T-helper 17 cell (primary cell): ENCODE results near the gene DMGDH. TPM values are rescaled to one million over a fixed set of nuclear protein-coding genes. Genes with fewer than 3 reads are reported as not detected.

Source experiments
- ATAC-seq: fragments of 150-1000 bp; cut with Tn5 transposase; 2 replicates; pipeline ENCODE4 v1.10.0; 2021; ENCODE audit warnings: mild to moderate bottlenecking, moderate library complexity
- DNase-seq, 3 donors: peaks; one replicate each; pipeline versions ENCODE4 v3.0.0 to v3.0.0-alpha.2; 2020 to 2021
- H3K9me3 ChIP-seq: one replicate; pipeline ENCODE4 v1.7.0; 2013; ENCODE audit warnings: low read length, mild to moderate bottlenecking; ENCODE audit not compliant: control insufficient read depth, poor library complexity, severe bottlenecking
- H3K27ac Mint-ChIP-seq: one replicate; pipeline ENCODE4 v1.8.0; 2022; ENCODE audit warnings: mild to moderate bottlenecking, moderate library complexity, mixed read lengths
- H3K27me3 Mint-ChIP-seq: one replicate; pipeline ENCODE4 v1.8.0; 2022; ENCODE audit warnings: mixed read lengths
- H3K36me3 Mint-ChIP-seq: one replicate; pipeline ENCODE4 v1.8.0; 2022; ENCODE audit warnings: low read depth, mixed read lengths
- H3K4me1 Mint-ChIP-seq: one replicate; pipeline ENCODE4 v1.8.0; 2022; ENCODE audit warnings: mild to moderate bottlenecking, mixed read lengths
- H3K4me3 Mint-ChIP-seq: one replicate; pipeline ENCODE4 v1.8.0; 2022; ENCODE audit warnings: mild to moderate bottlenecking, moderate library complexity, mixed read lengths
- total RNA-seq, 4 donors: library from RNA in 2 of 4; stranded (reverse) in 2 of 4; gene quantifications; one replicate each; pipeline ENCODE4 v1.2.3 and lab custom pipeline; 2022 to 2026

Gene DMGDH
- total RNA-seq, 2 donors from 2014 or later = 1.0 to 2.2 TPM

DNA sequence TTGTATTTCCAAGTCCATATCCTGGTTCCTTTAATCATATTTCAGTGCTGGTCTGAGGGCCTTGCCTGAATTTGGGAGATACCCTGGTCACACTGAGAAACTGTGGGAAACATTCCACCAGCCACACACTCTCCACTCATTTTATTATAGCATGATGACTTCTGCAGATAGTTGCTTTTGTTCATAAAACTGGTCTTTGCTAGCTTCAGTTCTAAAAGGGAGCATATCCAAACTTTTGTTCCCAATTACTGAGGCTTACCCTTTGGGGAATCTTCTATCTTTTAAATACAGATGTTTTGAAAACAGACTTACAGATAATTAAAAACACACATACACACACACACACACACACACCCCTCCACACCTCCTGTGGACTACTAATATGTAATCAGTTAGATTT lies 21.0 kb downstream of the DMGDH start:
- Mint-ChIP-seq H3K4me1 (no peaks in the 10 kb centered on the region), H3K36me3 (no peaks in the 10 kb centered on the region), H3K4me3 (no peak overlapping the region), H3K27ac (no peak overlapping the region), H3K27me3 (peaks cover 27% of the 10 kb centered on the region)
- DNase-seq = no peak
- no peak for ATAC-seq
- no peaks in the 10 kb centered on the region for H3K9me3 ChIP-seq

DNA sequence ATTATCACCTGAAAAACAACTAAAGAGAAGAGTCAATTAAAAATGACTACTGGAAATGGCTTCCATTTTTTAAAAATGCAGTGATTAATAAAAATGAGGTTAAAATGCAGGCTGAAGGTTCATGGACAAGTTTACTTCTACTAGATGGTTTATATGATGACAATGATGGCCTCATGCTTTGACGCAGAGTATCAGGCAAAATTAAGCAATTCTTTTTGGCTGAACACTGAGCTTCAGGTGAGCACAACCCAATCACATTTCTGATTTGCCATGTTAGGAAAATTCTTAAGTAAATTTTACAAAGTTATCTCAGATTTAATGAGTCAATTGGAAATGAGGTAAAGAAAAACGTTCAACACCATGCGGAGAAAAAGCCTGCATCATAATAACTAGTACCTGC lies 22.3 kb downstream of the DMGDH start:
- no peaks in the 10 kb centered on the region for H3K9me3 ChIP-seq
- Mint-ChIP-seq H3K27me3 (peaks cover 27% of the 10 kb centered on the region), H3K27ac (no peak overlapping the region), H3K36me3 (no peaks in the 10 kb centered on the region), H3K4me1 (no peaks in the 10 kb centered on the region), H3K4me3 (no peak overlapping the region)
- no peak for DNase-seq
- ATAC-seq = no peak

DNA sequence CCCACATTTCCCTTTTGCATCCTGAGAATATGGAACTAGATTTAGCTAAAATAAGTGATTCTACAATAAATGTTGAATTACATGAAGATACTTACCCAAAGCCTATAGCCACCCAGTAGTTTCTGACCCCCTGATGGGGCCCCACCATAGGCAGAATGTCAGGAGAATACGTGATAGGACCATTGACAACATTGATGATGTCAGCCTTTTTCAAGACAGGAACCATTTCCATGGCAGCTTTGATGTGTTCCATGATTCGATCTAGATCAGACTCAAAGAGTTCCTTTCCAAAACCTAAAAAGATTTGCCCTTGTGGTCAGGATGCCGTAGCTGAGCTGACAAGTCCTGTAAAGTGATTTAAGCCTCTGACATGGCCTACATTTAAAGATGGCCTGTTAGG lies 27.3 kb downstream of the DMGDH start:
- ATAC-seq (no peak), DNase-seq (no peak)
- no peak overlapping the region for H3K27ac Mint-ChIP-seq
- H3K4me1 Mint-ChIP-seq = no peaks in the 10 kb centered on the region
- H3K9me3 ChIP-seq = no peaks in the 10 kb centered on the region
- no peaks in the 10 kb centered on the region for H3K36me3 Mint-ChIP-seq
- H3K4me3 Mint-ChIP-seq = no peak overlapping the region
- H3K27me3 Mint-ChIP-seq = peaks cover 11% of the 10 kb centered on the region

DNA sequence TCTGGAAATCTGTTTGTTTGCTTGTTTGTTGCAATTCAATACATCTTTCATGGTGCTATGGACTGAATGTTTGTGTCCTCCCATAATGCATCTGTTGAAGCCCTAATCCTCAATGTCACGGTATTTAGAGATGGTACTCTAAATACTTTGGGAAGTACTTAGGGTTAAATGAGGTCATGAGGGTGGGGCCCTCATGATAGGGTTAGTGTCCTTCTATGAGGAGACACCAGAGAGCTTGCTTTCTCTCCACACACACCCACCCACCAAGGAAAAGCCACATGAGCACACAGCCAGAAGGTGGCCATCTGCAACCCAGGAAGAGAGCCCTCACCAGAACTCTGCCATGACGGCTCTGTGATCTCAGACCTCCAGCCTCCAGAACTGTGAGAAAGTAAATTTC lies 32.7 kb downstream of the DMGDH start:
- no peak overlapping the region for H3K27ac Mint-ChIP-seq
- H3K4me3 Mint-ChIP-seq = no peak overlapping the region

DNA sequence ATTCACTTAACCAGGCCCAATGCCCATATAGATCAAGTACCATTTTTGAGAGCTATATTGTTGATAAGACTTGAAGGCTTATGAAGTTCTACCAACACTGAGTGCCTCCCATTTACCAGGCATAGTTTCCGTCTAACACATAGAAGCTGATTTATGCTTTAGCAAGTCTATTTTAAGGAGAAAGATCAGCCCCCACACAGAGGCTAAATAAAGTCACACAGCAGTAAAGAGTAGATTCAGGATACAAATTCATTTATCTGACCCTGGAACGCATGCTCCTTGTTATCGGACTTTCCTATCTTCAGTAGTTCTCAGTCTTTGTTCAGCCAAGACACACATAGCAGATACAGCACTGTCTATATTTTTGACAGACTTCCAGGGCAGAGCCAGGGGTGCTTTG lies 34.2 kb downstream of the DMGDH start:
- Mint-ChIP-seq H3K27me3 (no peaks in the 10 kb centered on the region), H3K27ac (no peak overlapping the region), H3K36me3 (no peaks in the 10 kb centered on the region), H3K4me3 (no peak overlapping the region), H3K4me1 (no peaks in the 10 kb centered on the region)
- H3K9me3 ChIP-seq = no peaks in the 10 kb centered on the region
- ATAC-seq (no peak), DNase-seq (no peak)

More for the DNA sequence above, 32.7 kb downstream of the DMGDH start:
- H3K9me3 ChIP-seq = no peaks in the 10 kb centered on the region
- DNase-seq (no peak), ATAC-seq (no peak)
- H3K4me1 Mint-ChIP-seq = no peaks in the 10 kb centered on the region
- H3K27me3 Mint-ChIP-seq = no peaks in the 10 kb centered on the region
- H3K36me3 Mint-ChIP-seq = no peaks in the 10 kb centered on the region

DNA sequence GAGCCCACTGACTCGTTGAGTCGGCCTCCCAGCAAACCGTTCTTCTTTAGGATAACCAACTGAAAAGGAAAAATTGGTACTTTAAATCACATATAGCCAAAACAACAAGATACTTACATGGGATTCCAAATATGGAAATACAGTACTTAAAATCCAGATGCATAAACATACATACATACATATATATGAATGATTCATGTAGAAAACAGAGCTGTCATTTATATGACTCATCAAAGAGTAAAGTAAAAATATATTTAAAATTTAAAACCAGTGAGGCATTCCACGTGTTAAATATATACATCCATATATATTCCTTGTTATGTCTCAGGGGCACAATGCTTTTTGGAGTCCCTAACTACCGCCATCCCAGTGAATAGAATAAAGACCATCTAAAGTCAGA lies 36.7 kb downstream of the DMGDH start:
- Mint-ChIP-seq H3K27me3 (peaks cover 2% of the 10 kb centered on the region), H3K4me3 (no peak overlapping the region), H3K27ac (no peak overlapping the region), H3K36me3 (no peaks in the 10 kb centered on the region), H3K4me1 (no peaks in the 10 kb centered on the region)
- no peak for ATAC-seq
- H3K9me3 ChIP-seq = no peaks in the 10 kb centered on the region
- DNase-seq = no peak

DNA sequence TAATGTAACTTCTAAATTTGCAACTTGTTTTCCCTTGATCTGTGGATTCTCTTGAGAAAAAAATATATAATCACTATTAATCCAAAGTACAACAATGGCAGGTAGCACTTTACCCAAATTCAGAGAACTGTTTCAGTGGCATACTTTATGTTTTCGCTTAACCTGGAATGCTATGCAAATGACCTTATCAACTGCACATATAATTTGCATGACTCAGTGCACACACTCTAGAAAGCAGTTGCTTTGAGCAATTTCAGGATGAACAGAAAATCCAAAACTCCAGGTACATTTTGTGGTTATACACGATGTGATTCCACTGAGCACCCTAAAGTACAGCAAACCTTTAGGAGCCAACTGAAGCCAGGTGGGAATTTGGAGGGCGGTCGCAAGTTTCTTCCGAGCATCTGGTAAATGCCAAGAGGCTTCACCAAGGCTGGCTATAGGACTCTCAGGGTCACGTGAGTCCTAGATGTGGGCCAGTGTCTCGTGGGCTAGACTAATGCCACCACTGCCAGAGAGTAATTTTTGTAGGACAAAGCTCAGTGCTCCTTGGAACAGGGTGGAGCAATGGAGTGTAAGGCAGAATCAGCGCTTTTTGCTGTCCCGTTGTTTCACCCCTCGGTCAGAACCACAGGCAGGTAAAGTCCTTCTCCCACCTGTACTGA lies 37.3 kb downstream of the DMGDH start:
- no peak overlapping the region for H3K4me3 Mint-ChIP-seq
- H3K27me3 Mint-ChIP-seq = peaks cover 8% of the 10 kb centered on the region
- ATAC-seq (no peak), DNase-seq (no peak)
- H3K36me3 Mint-ChIP-seq = no peaks in the 10 kb centered on the region
- H3K9me3 ChIP-seq = no peaks in the 10 kb centered on the region
- H3K27ac Mint-ChIP-seq = no peak overlapping the region
- H3K4me1 Mint-ChIP-seq = no peaks in the 10 kb centered on the region

DNA sequence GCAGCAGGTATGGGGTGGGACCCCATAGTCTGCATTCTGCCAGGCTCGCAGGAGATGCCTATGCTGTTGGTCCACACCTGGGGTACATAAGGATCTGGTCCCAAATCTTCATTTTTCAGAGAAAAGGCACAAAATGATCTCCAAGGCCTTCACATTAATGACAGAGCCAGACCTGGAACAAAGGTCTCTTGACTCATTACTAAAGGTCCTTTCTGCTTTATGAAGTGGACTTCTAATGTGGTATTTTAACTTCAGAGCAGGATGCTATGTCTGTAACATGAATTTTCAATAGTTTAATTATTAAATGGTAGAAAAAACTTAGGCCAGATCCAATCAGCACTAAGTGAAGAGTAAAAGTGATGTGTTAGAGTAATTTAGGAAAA lies 38.0 kb downstream of the DMGDH start:
- peaks cover 11% of the 10 kb centered on the region for H3K27me3 Mint-ChIP-seq
- no peaks in the 10 kb centered on the region for H3K9me3 ChIP-seq
- DNase-seq (no peak), ATAC-seq (no peak)
- no peak overlapping the region for H3K27ac Mint-ChIP-seq
- H3K4me1 Mint-ChIP-seq = no peaks in the 10 kb centered on the region
- no peak overlapping the region for H3K4me3 Mint-ChIP-seq
- H3K36me3 Mint-ChIP-seq = no peaks in the 10 kb centered on the region

DNA sequence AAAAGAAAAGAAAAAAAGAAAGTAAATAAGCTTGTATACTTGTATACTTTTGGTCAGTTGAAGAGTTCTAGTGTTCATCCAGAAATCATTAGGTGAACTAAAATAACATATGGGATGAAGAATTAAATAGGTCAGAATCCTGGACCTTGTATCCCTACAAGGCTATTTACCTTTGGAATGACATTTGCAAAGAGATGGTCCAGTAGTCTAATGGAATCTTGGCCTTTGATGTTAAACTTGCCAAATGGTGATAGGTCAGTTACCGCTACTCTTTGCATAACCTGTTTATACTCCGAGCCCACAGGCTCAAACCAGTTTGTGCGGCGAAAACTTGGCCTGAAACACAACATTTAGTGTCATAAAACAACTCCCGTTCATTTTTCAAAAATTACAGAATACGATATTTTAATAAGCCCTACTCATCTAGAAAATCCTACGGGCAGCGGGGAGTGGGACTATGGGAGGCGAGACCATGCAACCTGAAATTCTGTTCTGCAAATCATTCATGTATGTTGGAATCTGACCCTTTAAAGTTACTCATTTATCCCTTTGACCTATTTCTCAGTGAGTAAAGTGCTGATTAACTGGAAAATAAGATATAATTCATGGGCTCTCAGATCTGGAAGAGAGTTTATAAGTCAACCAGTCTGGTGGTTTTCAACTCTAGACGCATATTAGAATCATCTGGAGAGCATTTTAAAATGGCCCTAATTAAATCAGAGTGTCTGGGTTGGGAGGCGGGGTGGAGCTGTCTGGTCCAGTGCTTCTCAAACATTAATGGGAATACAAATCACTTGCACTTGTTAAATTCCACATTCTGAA lies 38.6 kb downstream of the DMGDH start:
- no peaks in the 10 kb centered on the region for H3K4me1 Mint-ChIP-seq

DNA sequence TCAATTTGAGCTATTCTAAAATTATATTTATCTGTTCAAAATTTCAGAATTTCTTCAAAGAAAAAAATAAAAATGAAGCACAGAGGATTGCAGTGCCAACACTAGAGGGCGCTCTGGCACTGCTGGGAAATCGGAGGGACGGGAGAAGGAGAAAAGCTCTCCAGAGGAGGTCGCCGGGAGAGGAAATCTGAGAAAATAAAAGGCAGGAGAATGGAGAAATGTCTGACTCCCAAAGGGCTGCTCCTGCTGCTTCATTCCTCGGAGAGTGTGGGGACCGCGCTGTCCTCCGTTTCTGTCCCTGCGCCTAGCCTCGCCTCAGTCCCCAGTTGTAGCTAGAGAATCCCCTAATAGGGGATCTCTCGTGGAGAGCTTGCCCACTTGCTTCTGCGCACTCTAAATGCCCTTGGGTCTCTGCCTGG lies 44.4 kb downstream of the DMGDH start:
- Mint-ChIP-seq H3K27me3 (peaks cover 55% of the 10 kb centered on the region), H3K36me3 (no peaks in the 10 kb centered on the region), H3K4me1 (peaks cover 11% of the 10 kb centered on the region), H3K27ac (no peak overlapping the region), H3K4me3 (peak overlapping the region; percentile 47)
- peak; percentile 52 for ATAC-seq
- peak; percentile 15 to 29 (median 26) for DNase-seq
- no peaks in the 10 kb centered on the region for H3K9me3 ChIP-seq

More for the DNA sequence above, 38.6 kb downstream of the DMGDH start:
- H3K27ac Mint-ChIP-seq = no peak overlapping the region
- no peak for DNase-seq
- no peaks in the 10 kb centered on the region for H3K9me3 ChIP-seq
- peaks cover 12% of the 10 kb centered on the region for H3K27me3 Mint-ChIP-seq
- H3K4me3 Mint-ChIP-seq = no peak overlapping the region
- no peaks in the 10 kb centered on the region for H3K36me3 Mint-ChIP-seq
- no peak for ATAC-seq

DNA sequence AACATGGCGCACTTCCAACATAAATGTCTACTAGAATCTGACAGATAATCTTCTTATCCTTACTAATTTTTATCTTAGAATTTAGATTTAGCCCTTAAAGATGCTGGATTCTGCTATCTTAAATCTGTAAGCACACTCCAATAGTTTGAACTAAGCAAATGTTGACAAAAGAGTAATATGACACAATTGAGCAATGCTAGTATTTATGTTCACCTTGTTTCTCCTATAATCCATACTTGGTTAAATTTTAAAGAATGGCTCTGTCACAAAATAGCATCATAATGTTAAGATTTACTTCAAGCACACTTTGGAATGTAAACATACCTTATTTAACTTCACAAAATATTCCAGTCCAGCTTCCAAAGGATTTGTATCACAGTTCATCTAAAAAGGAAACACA lies 45.5 kb downstream of the DMGDH start:
- H3K36me3 Mint-ChIP-seq = no peaks in the 10 kb centered on the region
- DNase-seq = no peak
- no peak overlapping the region for H3K4me3 Mint-ChIP-seq
- H3K27me3 Mint-ChIP-seq = peaks cover 67% of the 10 kb centered on the region
- no peak for ATAC-seq
- H3K4me1 Mint-ChIP-seq = peaks cover 11% of the 10 kb centered on the region
- no peaks in the 10 kb centered on the region for H3K9me3 ChIP-seq
- H3K27ac Mint-ChIP-seq = no peak overlapping the region

DNA sequence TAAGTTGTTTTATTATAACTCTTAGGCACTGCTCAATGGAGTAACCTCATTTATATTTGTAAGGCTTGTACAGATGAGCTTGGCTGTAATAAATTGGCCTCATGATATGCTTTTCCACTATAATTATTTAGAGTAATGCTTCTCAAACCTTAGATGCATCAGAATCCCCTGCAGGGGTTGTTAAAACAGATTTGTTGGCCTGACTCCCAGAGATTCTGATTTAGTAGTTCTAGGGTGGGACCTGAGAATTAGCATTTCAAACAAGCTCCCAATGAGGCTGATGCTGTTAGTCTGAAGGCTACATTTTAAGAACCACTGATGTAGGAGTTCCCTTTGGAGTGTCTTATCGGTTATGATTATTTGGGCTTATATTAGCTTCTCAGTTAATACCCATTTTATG lies 46.1 kb downstream of the DMGDH start:
- H3K4me1 Mint-ChIP-seq = peaks cover 11% of the 10 kb centered on the region
- H3K27me3 Mint-ChIP-seq = peaks cover 69% of the 10 kb centered on the region
- no peak for DNase-seq
- H3K9me3 ChIP-seq = no peaks in the 10 kb centered on the region
- ATAC-seq = no peak
- no peak overlapping the region for H3K4me3 Mint-ChIP-seq
- H3K27ac Mint-ChIP-seq = no peak overlapping the region
- H3K36me3 Mint-ChIP-seq = no peaks in the 10 kb centered on the region

DNA sequence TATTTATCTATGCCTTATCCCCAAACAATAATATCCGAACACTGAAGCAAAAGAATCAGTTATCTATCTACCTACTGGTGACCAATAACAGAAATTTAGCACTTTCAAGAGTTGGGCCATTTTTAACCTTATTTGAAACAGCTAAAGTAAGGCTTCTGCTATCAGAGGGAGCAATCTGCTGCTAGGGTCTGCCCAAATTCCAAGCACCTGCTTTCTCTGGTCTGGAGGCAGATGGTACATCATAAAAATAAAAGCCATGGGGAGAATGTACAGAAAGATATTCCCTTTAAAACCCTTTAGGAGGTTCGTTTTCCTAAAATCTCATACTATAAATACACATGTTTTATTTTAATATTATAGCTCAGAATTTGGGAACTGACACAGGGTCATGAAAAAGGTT lies 46.7 kb downstream of the DMGDH start:
- no peaks in the 10 kb centered on the region for H3K9me3 ChIP-seq
- Mint-ChIP-seq H3K4me3 (no peak overlapping the region), H3K27me3 (peaks cover 71% of the 10 kb centered on the region), H3K36me3 (no peaks in the 10 kb centered on the region), H3K27ac (no peak overlapping the region), H3K4me1 (peaks cover 11% of the 10 kb centered on the region)
- ATAC-seq (no peak), DNase-seq (no peak)

DNA sequence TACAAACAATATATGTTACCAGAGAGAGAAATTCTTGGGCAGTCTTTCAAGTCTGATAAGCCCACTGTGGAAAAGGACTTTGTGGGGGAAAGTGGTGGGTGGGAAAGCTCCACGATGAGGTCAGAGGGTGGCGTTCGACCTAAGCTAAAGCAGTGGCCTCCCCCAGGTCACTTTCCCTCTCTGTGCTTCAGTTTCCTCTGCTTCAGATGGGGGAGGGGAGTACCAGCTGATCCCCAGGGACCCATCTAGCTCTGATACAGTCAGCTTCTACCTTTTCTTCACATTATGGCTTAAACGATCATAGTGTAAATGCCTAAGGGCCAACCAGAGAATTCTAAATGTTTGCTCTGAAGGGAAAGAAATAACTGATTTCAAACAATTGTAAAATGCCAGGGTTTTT lies 47.7 kb downstream of the DMGDH start:
- peaks cover 11% of the 10 kb centered on the region for H3K4me1 Mint-ChIP-seq
- no peaks in the 10 kb centered on the region for H3K9me3 ChIP-seq
- H3K27me3 Mint-ChIP-seq = peaks cover 72% of the 10 kb centered on the region
- H3K4me3 Mint-ChIP-seq = no peak overlapping the region
- ATAC-seq (no peak), DNase-seq (no peak)
- H3K36me3 Mint-ChIP-seq = no peaks in the 10 kb centered on the region
- H3K27ac Mint-ChIP-seq = no peak overlapping the region
